ENCODE results near the gene CBX8. TPM values are rescaled to one million over a fixed set of nuclear protein-coding genes. Genes with fewer than 3 reads are reported as not detected.

The CBX8 gene
- total and polyA plus RNA-seq, 2 of the 13 experiments (the other 11 are each of a cell fraction or from before 2014, with no cell fraction given): 0.34 to 12.6 TPM

- TF ChIP-seq CREM (IDR thresholded peaks at IDR 0.05) (peak; percentile 87), CREM (CRISPR knock-in tag; IDR thresholded peaks at IDR 0.05) (peak; percentile 73), ZNF207 (IDR thresholded peaks at IDR 0.05; ENCODE audit: borderline replicate concordance) (no peak), SMYD3 (CRISPR knock-in tag; IDR thresholded peaks at IDR 0.05) (peak; percentile 45; the same call in 1 of the 2 replicates), HMGA1 (CRISPR knock-in tag; conservative IDR thresholded peaks at IDR 0.05) (no peak), ELF1 (CRISPR knock-in tag; IDR thresholded peaks at IDR 0.05) (peak; percentile 59), ZNF253 (CRISPR knock-in tag; IDR thresholded peaks at IDR 0.05; ENCODE audit: borderline replicate concordance) (0 out of 2 replicates have a peak, but pooled peaks have one; percentile 61), ZNF598 (CRISPR knock-in tag; IDR thresholded peaks at IDR 0.05; ENCODE audit: borderline replicate concordance) (no peak), ELF3 (CRISPR knock-in tag; IDR thresholded peaks at IDR 0.05) (0 out of 2 replicates have a peak, but pooled peaks have one; percentile 64), ZBTB38 (CRISPR knock-in tag; IDR thresholded peaks at IDR 0.05) (peak; percentile 25; the same call in 1 of the 2 replicates), PAXIP1 (CRISPR knock-in tag; conservative IDR thresholded peaks at IDR 0.05) (peak; percentile 74), THAP7 (CRISPR knock-in tag; IDR thresholded peaks at IDR 0.05) (0 out of 2 replicates have a peak, but pooled peaks have one; percentile 28), FOXP1 (IDR thresholded peaks at IDR 0.05) (no peak), FOXP1 (CRISPR knock-in tag; IDR thresholded peaks at IDR 0.05) (peak; percentile 7), ARID5B (CRISPR knock-in tag; IDR thresholded peaks at IDR 0.05) (0 out of 2 replicates have a peak, but pooled peaks have one; percentile 24), CREBL2 (CRISPR knock-in tag; IDR thresholded peaks at IDR 0.05; ENCODE audit: borderline replicate concordance) (no peak), ZNF512B (CRISPR knock-in tag; IDR thresholded peaks at IDR 0.05; ENCODE audit: borderline replicate concordance) (no peak), CEBPG (CRISPR knock-in tag; IDR thresholded peaks at IDR 0.05) (no peak; the same call in 1 of the 2 replicates)
These were observed at the start of gene CBX8 (continued) for GRCh38 chr17:79796763-79797491.

Data from HepG2 (cell line).